GM11168 (cell line): Measurements from ENCODE around the gene HFM1.
"Not testable (repeated sequence)": the region's sequence is repeated elsewhere in the genome, so short reads cannot be mapped to it uniquely, and the experiment has no call there.

Source experiments
- in situ Hi-C: fragments of 300-500 bp; cut with MboI; formaldehyde crosslinking; loops from one replicate; pipeline ENCODE4 v1.12.0; 2022; ENCODE audit warnings: low sequenced_read_pairs; ENCODE audit not compliant: unreplicated experiment

HFM1 gene

GRCh38 chr1:91372230-91372629 is 32.4 kb downstream of the HFM1 start:
- in situ Hi-C loops, result not testable (repeated sequence)

- in situ Hi-C loops, result no loop called here
These were observed 55.1 kb downstream of the HFM1 start for GRCh38 chr1:91349524-91349923.

GRCh38 chr1:91346824-91347223 is 57.8 kb downstream of the HFM1 start:
- in situ Hi-C loops, result no loop called here

GRCh38 chr1:91345395-91346005 is 59.1 kb downstream of the HFM1 start:
- in situ Hi-C loops, result no loop called here

- in situ Hi-C loops, result no loop called here
These were observed 66.1 kb downstream of the HFM1 start for GRCh38 chr1:91338501-91338900.

- in situ Hi-C loops, result no loop called here
These were observed 69.0 kb downstream of the HFM1 start for GRCh38 chr1:91335603-91336002.

GRCh38 chr1:91334856-91335255 is 69.8 kb downstream of the HFM1 start:
- in situ Hi-C loops, result no loop called here

- in situ Hi-C loops, result no loop called here
These were observed 79.2 kb downstream of the HFM1 start for GRCh38 chr1:91325456-91325855.

- in situ Hi-C loops, result no loop called here
These were observed 90.0 kb downstream of the HFM1 start for GRCh38 chr1:91314643-91315042.

GRCh38 chr1:91311672-91312071 is 93.0 kb downstream of the HFM1 start:
- in situ Hi-C loops, result no loop called here

- in situ Hi-C loops, result no loop called here
These were observed 96.1 kb downstream of the HFM1 start for GRCh38 chr1:91308544-91308943.

- in situ Hi-C loops, result no loop called here
These were observed 96.7 kb downstream of the HFM1 start for GRCh38 chr1:91307784-91308409.

- in situ Hi-C loops, result no loop called here
These were observed 101.5 kb downstream of the HFM1 start for GRCh38 chr1:91303165-91303564.

- in situ Hi-C loops, result not testable (repeated sequence)
These were observed 115.6 kb downstream of the HFM1 start for GRCh38 chr1:91288843-91289553.

GRCh38 chr1:91286962-91287317 is 117.7 kb downstream of the HFM1 start:
- in situ Hi-C loops, result not testable (repeated sequence)

GRCh38 chr1:91286259-91286961 is 118.2 kb downstream of the HFM1 start:
- in situ Hi-C loops, result not testable (repeated sequence)

- in situ Hi-C loops, result no loop called here
These were observed 121.3 kb downstream of the HFM1 start for GRCh38 chr1:91283421-91283726.

- in situ Hi-C loops, result no loop called here
These were observed 121.8 kb downstream of the HFM1 start for GRCh38 chr1:91282695-91283420.

- in situ Hi-C loops, result no loop called here
These were observed 122.9 kb downstream of the HFM1 start for GRCh38 chr1:91281782-91282181.

GRCh38 chr1:91278754-91279153 is 125.9 kb downstream of the HFM1 start:
- in situ Hi-C loops, result loop anchor here (5.0 kb wide), 1 partner anchor 649 kb away; no protein-coding TSS in a partner anchor

GRCh38 chr1:91273875-91274274 is 130.8 kb downstream of the HFM1 start:
- in situ Hi-C loops, result no loop called here
